Stimulated activated naive B cell treated with anti-CD40 and anti-IgM and Interleukin-4, amounts not matched to agents 10 μg/mL and 1 μg/mL and 100 μg/mL, for 72 hours (primary cell): ENCODE data around the gene DTX4.

Source experiments
- ATAC-seq, 2 donors: fragments of 150-1000 bp; cut with Tn5 transposase; replicated peaks; 2 replicates each; pipeline ENCODE4 v1.10.0; 2021; ENCODE audit warnings: moderate library complexity in 1 of 2
- DNase-seq: peaks from one replicate; pipeline ENCODE4 v3.0.0; 2021
- H3K27ac Mint-ChIP-seq: one replicate; pipeline ENCODE4 v1.8.0; 2022; ENCODE audit warnings: mild to moderate bottlenecking, mixed read lengths
- H3K27me3 Mint-ChIP-seq, 2 donors: one replicate each; pipeline ENCODE4 v1.8.0; 2022; ENCODE audit warnings: mixed read lengths in 2 of 2
- H3K36me3 Mint-ChIP-seq, 2 donors: one replicate each; pipeline ENCODE4 v1.8.0; 2022; ENCODE audit warnings: mixed read lengths in 2 of 2, mild to moderate bottlenecking in 1 of 2
- H3K4me1 Mint-ChIP-seq, 2 donors: one replicate each; pipeline ENCODE4 v1.8.0; 2022; ENCODE audit warnings: mixed read lengths in 2 of 2, mild to moderate bottlenecking in 1 of 2
- H3K4me3 Mint-ChIP-seq, 2 donors: one replicate each; pipeline ENCODE4 v1.8.0; 2022; ENCODE audit warnings: mild to moderate bottlenecking in 2 of 2, mixed read lengths in 2 of 2, moderate library complexity in 1 of 2
- H3K9me3 Mint-ChIP-seq, 2 donors: one replicate each; pipeline ENCODE4 v1.8.0; 2022; ENCODE audit warnings: mixed read lengths in 2 of 2, mild to moderate bottlenecking in 1 of 2

Gene DTX4

DNA sequence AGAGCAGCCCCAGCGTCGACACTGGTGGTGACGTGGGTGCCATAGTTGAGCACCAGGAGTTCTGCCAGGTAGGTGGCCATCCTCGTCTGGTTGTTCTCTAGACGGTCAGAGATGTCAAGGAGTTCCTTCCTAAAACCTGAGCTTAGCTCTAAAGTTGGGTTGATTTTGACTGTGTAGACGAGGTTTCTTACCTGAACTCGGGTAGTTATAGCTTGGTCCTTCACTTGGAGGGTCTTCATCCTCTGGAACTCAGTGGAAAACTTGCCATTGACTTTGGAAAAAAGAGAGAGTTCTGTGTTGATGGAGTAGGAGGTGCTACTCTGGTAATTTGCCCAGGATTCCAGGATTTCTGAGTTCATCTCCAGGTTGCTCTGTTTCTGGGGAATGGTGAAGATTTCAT is 40.3 kb downstream of the DTX4 start:
- Mint-ChIP-seq H3K4me1 (peaks cover 53 to 94% of the 10 kb centered on the region in 2 donors), H3K27me3 (no peaks in the 10 kb centered on the region), H3K9me3 (no peaks in the 10 kb centered on the region), H3K27ac (peak overlapping the region; percentile 77), H3K4me3 (peak overlapping the region; percentile 92 to 93), H3K36me3 (peaks cover 0 to 14% of the 10 kb centered on the region in 2 donors)
- no peak for ATAC-seq
- DNase-seq = no peak

DNA sequence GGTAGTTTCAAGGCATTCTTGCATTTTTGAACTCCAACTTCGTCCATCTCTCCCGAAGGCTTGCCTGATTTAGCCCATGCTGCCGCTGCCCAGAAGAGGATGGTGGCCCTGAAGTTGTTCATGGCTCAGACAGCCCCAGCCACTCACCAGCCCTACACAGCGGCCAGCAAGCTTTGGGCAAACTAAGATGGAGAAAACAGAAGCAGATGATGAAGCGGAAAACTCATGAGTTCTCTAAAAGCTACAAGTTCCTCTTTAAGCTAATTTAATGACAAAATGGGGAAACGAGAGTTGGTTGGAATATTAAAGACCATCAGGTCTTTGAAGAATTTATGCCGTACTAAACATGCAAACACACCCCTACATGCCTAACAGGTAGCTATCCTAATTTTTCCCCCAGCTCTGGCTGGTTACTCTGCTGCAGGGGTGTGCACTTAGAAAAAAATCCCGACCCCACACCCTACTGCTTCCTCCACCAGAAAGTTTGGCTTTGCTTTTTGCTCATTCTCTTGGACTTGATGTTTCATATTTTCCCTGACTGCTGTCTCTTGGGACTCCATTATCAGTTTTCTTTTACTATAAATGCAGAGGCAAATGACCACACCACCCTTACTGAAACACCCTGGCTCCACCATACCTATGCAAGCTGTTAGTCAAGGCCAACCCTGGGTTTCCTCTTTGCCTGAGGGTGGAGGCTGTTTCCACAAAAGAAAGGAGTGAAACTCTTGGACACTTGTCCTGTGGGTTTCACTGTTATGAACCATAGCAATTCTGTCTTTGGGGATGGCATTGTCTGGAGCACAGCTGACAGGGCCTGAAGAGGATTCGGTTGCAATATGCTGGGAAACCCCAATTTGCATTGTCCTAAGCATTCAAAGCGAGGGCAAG is 41.1 kb downstream of the DTX4 start, which contains the start of gene MPEG1:
MPEG1 (minus strand) TSS at position 184 of the 888 bp plus-strand sequence; CDS start at position 122, 62 bp downstream.
- ATAC-seq (peak; percentile 49 to 57), DNase-seq (peak; percentile 52)
- Mint-ChIP-seq H3K9me3 (no peaks in the 10 kb centered on the region), H3K4me3 (peak within 1 kb of the TSS; percentile 92 to 93), H3K36me3 (peaks cover 0 to 11% of the 10 kb centered on the region in 2 donors), H3K27me3 (no peaks in the 10 kb centered on the region), H3K27ac (peak within 1 kb of the TSS; percentile 77), H3K4me1 (peaks cover 53 to 94% of the 10 kb centered on the region in 2 donors)

DNA sequence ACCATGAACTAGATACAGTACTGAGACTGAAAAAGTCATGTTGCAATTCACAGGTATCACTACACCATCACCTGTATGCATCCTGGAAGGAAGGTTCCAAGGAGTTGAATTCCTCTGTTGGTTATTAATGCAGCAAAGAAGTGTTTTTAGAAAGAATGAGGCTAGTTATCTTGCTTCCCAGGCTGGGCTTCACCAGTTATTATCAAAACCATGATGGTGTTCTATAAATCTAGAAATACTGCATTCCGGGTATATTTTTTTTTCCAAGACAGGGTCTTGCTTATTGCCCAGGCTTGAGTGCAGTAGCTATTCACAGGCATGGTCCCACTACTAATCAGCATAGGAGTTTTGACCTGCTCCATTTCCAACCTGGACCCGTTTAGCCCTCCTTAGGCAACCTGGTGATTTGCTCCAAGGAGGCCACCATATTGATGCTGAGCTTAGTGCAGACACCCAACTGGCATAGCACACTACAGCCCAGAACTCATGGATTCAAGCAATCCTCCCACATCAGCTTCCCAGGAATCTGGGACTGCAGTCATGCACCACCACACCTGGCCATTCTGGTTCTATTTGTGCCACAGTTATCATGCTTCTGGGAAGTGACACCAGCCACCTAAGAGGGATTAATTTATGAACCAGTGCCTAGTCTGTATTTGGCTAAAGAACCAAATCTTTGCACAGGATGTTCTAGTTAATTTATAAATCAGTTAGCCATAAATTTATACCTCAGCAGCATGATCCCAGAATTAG is 42.4 kb downstream of the DTX4 start:
- no peak overlapping the region for H3K4me3 Mint-ChIP-seq
- ATAC-seq = no peak
- no peak overlapping the region for H3K27ac Mint-ChIP-seq
- no peaks in the 10 kb centered on the region for H3K9me3 Mint-ChIP-seq
- H3K27me3 Mint-ChIP-seq = no peaks in the 10 kb centered on the region
- peaks cover 59 to 95% of the 10 kb centered on the region in 2 donors for H3K4me1 Mint-ChIP-seq
- no peak for DNase-seq
- peaks cover 0 to 11% of the 10 kb centered on the region in 2 donors for H3K36me3 Mint-ChIP-seq

DNA sequence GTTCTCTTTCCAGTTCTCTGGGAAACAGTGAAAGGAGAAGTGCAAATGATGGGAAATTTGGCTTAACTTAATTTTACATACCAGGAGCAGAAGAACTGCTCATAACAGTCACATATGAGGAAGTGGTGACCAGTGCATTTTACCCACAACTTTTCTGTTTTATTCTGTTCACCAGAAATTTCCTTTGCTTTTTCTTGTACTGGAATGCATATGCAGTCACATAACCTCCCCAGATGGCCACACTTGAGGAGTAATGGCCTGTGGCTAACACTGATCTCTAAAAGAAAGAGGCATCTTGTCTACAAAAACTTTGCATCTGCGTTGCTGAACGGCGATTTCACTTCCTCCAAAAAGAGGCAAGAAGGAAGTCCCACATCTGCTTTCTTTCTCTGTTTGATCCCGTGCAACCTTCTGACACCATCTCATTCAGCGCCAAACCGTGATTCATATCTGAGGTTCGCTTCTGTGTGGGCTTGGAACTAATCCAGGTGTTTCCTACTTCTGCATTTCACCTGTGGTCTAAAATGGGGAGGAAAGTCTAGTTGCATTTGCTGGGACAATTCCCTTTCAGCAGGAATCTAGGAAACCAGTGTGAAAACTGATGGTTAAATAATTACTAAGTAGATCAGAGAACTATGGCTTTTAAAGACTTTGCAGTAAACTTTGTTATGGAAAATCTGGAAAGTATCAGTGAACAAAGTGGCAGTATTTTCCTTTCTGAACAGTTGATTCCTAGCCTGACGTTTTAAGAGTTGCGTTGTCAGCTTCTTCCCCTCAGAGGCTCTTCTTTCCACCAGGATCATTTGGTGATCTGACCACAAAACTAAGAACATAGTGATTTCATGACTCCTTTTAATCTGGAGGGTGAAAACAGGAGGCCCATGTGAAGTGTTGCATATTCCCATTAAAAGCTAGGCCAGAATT is 45.0 kb downstream of the DTX4 start:
- DNase-seq = peak; percentile 86
- no peaks in the 10 kb centered on the region for H3K9me3 Mint-ChIP-seq
- peak overlapping the region; percentile 98 for H3K27ac Mint-ChIP-seq
- H3K27me3 Mint-ChIP-seq = no peaks in the 10 kb centered on the region
- peak; percentile 79 to 84 for ATAC-seq
- H3K36me3 Mint-ChIP-seq = peaks cover 0 to 3% of the 10 kb centered on the region in 2 donors
- H3K4me1 Mint-ChIP-seq = peaks cover 56 to 95% of the 10 kb centered on the region in 2 donors
- peak overlapping the region; percentile 8 to 46 for H3K4me3 Mint-ChIP-seq

DNA sequence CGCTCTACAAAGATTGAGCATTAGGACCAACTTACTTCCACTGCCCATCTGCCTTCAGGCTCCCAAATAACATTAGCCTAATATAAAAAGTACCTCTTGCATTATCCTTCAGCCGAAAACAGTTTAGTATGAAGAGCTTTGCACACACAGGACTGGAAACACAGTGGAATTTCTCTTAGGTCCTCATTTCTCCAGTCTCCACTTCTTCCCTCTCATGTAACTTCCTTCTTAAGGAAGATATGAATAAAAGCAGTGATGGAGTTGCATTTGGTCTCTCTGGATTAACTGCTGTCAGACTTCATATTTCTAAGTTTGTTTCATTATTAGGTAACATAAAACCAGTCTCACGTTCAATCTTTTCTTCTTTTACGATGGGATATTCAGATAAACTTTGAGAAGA is 46.4 kb downstream of the DTX4 start:
- DNase-seq (no peak), ATAC-seq (no peak)
- Mint-ChIP-seq H3K9me3 (no peaks in the 10 kb centered on the region), H3K36me3 (peaks cover 0 to 3% of the 10 kb centered on the region in 2 donors), H3K4me3 (no peak overlapping the region), H3K27me3 (no peaks in the 10 kb centered on the region), H3K27ac (peak overlapping the region; percentile 65), H3K4me1 (peaks cover 56 to 95% of the 10 kb centered on the region in 2 donors)

DNA sequence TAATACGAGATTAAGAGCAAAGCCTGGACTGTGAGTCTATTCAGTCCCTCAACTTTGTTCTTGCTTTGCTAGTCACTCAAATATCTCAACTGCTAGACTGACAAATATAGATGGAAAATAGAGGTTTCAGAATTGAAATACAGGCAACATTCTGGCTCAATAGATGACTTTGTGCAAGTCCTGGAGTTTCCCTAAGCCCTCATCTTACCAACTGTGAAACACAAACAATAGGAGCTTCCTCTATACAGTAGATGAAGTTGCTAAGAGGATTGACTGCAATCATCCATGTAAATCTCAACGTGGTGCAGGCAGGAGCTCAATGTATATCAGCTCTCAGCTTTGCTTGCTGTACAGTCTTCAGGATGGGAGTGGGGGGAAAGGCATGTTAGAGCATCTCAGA is 47.0 kb downstream of the DTX4 start:
- DNase-seq (no peak), ATAC-seq (peak; percentile 24 to 42)
- Mint-ChIP-seq H3K4me1 (peaks cover 58 to 95% of the 10 kb centered on the region in 2 donors), H3K27ac (peak overlapping the region; percentile 65), H3K9me3 (no peaks in the 10 kb centered on the region), H3K4me3 (no peak overlapping the region), H3K36me3 (peaks cover 0 to 3% of the 10 kb centered on the region in 2 donors), H3K27me3 (no peaks in the 10 kb centered on the region)

DNA sequence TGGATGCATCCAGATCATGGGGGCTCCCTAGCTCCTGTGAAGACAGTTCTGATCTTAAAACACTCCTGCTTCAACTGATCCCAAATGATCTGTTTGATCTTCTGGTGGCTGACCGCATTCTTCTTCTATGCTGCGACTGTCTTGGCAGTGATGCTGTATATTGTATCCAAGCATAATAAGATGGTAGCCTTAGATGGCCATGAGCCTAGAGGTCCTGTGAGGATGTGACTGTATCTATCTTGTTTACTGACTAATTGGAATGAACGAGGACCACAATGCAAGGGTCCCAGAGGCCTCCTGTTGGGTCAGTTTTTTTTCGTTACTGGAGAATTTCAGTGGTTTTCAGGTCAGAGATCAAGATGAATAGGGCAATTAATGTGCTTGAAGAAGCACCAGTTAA is 47.9 kb downstream of the DTX4 start:
- Mint-ChIP-seq H3K36me3 (peaks cover 0 to 3% of the 10 kb centered on the region in 2 donors), H3K27me3 (no peaks in the 10 kb centered on the region), H3K27ac (no peak overlapping the region), H3K4me3 (no peak overlapping the region), H3K4me1 (peaks cover 60 to 96% of the 10 kb centered on the region in 2 donors), H3K9me3 (no peaks in the 10 kb centered on the region)
- ATAC-seq (no peak), DNase-seq (no peak)

DNA sequence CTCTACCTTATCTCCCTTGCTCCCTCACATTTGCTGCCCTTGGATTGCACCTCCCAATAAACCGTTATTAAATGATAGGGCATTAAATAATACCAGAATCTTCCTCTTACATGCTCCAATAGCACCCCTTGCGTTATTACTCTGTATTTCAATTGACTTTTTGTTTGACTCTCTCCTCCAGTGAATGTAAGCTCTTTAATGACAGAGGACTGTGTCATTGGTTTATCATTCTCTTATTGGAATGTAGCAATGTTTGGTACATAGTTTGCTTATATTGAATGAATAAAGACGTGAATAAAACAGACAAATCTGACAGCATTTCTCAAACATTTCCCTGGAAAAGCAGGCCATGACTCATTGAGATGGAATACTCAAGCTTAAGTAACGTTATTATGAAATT is 49.5 kb downstream of the DTX4 start:
- H3K36me3 Mint-ChIP-seq = peaks cover 0 to 3% of the 10 kb centered on the region in 2 donors
- H3K9me3 Mint-ChIP-seq = no peaks in the 10 kb centered on the region
- H3K4me3 Mint-ChIP-seq = no peak overlapping the region
- no peak for DNase-seq
- ATAC-seq = no peak
- no peaks in the 10 kb centered on the region for H3K27me3 Mint-ChIP-seq
- H3K27ac Mint-ChIP-seq = peak overlapping the region; percentile 37
- peaks cover 61 to 87% of the 10 kb centered on the region in 2 donors for H3K4me1 Mint-ChIP-seq

DNA sequence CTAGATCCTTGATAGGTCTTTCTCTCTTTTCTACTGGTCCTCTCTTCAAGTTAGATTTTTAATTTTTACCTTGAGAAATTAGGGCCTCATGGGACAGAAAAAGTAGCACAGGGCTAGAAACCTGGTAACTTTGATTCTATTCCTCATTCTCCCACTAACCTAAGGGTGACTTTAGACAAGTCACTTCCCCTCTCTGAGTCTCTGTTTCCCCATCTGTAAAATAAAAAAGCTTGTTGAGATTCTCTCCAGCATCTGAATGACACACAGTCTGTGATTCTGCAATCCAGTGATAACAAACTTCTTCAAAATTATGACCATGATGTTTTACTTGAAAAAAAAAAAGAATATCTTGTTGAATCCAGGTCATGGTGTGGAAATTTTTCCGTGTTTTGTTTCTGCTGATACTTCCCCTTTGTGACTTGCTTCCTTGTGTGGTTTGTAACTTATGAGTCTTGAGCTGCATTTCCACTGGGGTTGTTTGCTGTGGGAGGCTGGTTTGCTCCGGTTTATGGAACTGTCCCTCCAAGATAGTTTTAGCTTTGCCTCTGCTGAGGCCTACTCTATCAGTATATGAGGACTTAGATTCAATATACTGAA is 50.6 kb downstream of the DTX4 start:
- ATAC-seq (peak; percentile 57 to 58), DNase-seq (no peak)
- H3K27me3 Mint-ChIP-seq = no peaks in the 10 kb centered on the region
- peak overlapping the region; percentile 70 for H3K27ac Mint-ChIP-seq
- no peak overlapping the region for H3K4me3 Mint-ChIP-seq
- H3K36me3 Mint-ChIP-seq = peaks cover 0 to 2% of the 10 kb centered on the region in 2 donors
- no peaks in the 10 kb centered on the region for H3K9me3 Mint-ChIP-seq
- peaks cover 57 to 77% of the 10 kb centered on the region in 2 donors for H3K4me1 Mint-ChIP-seq

DNA sequence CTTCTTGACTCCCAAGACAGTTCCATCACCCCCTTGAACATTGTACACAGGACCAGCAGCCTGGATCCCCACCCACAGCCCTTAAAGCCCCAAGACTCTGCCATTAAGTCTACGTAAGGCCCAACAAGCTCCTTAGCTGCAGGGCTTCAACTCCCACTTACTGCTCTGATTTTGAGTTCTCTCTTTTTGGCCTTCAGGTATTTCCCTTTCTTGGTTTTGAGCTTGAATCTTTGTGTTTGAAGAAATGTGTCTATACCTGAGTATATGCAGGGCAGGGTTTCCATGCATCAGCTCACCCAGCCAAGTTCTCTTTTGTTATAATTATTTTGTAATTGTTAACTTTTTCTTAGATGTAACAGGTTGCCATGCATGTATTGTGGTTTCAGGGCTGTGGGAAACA is 51.2 kb downstream of the DTX4 start:
- no peaks in the 10 kb centered on the region for H3K27me3 Mint-ChIP-seq
- DNase-seq (no peak), ATAC-seq (peak; percentile 48 to 53)
- H3K27ac Mint-ChIP-seq = peak overlapping the region; percentile 84
- H3K4me1 Mint-ChIP-seq = peaks cover 52 to 72% of the 10 kb centered on the region in 2 donors
- no peaks in the 10 kb centered on the region for H3K9me3 Mint-ChIP-seq
- H3K4me3 Mint-ChIP-seq = peak overlapping the region in 1 of 2 donors; percentile 0
- H3K36me3 Mint-ChIP-seq = no peaks in the 10 kb centered on the region

DNA sequence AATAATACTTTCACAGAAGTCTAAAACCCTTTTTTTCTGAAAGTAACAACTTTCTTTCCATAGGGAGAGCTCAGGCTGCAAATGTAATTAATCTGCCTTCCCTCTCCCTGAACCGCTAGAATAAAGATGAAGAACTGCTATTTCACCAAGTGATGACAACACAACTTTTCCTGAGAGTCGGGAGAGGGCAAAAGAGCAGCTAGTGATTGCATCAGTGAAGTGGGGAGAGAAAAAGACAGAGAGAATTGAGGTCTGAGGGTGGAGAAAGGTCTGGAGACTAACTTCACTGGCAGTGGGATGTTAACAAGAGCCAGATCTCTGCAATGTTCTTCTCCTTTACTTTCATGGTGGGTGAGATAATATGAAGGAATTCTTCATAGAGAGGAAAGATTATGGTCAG is 51.7 kb downstream of the DTX4 start:
- Mint-ChIP-seq H3K4me3 (peak overlapping the region in 1 of 2 donors; percentile 5), H3K36me3 (no peaks in the 10 kb centered on the region), H3K27me3 (no peaks in the 10 kb centered on the region), H3K4me1 (peaks cover 48 to 67% of the 10 kb centered on the region in 2 donors), H3K9me3 (no peaks in the 10 kb centered on the region), H3K27ac (peak overlapping the region; percentile 84)
- ATAC-seq (no peak), DNase-seq (no peak)

DNA sequence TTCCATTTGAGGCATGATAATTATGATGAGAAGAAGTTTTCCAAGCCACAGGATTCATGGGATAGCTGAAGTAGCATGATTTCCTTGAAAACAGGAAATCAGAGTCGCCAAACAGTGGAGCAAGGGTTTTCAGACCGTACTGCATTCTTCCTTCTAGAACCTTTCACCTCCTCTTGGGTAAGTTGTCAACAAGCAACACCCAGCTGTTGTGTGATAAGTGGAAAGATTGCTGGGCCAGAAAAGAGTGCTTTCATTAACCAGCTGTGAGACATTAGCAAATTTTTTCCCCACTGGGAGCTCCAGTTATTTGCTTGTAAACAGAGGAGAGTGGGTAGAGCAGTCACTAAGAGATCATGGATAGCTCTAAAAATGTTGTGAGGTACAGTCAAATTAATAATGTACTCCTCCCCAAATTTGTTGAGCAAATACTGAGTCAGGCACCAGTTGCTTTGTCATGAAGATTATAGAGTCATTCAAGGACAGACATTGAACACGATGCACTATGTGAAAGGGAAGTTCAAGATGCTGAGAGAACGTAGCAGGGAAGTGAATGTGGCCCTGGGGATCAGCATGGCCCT is 52.5 kb downstream of the DTX4 start:
- Mint-ChIP-seq H3K4me3 (peak overlapping the region in 1 of 2 donors; percentile 3), H3K27ac (peak overlapping the region; percentile 76), H3K36me3 (no peaks in the 10 kb centered on the region), H3K4me1 (peaks cover 39 to 59% of the 10 kb centered on the region in 2 donors), H3K9me3 (no peaks in the 10 kb centered on the region), H3K27me3 (no peaks in the 10 kb centered on the region)
- no peak for DNase-seq
- ATAC-seq = peak; percentile 56 to 62

DNA sequence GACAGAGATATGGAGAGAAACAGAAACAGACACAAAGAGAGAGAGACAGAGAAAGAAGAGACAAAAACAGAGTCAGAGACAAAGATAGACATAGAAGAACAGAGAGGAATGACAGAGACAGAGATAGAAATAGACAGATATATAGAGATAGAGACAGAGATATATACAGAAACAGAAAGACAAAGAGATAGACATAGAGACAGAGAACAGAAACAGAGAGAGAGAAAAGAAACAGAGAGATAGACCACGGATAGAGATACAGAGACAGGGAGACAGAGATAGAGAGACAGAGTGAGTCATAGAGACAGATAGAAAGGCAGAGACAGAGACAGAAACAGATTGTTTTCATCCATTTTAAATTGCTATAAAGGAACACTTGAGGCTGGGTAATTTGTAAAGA is 53.1 kb downstream of the DTX4 start:
- Mint-ChIP-seq H3K9me3 (no peaks in the 10 kb centered on the region), H3K4me3 (peak overlapping the region in 1 of 2 donors; percentile 3), H3K36me3 (no peaks in the 10 kb centered on the region), H3K27ac (peak overlapping the region; percentile 76), H3K27me3 (no peaks in the 10 kb centered on the region), H3K4me1 (peaks cover 35 to 53% of the 10 kb centered on the region in 2 donors)
- no peak for DNase-seq
- no peak for ATAC-seq
